DND-41 (cell line): ENCODE results near the gene TMEM214.

Source experiments
- CTCF ChIP-seq: IDR thresholded peaks from 2 replicates; pipeline ENCODE4 v1.5.1; 2012; ENCODE audit warnings: borderline replicate concordance, low read length, moderate library complexity, mild to moderate bottlenecking; ENCODE audit not compliant: poor library complexity, severe bottlenecking; ENCODE audit errors: extremely low read depth
- EZH2 ChIP-seq: IDR thresholded peaks from 3 replicates; pipeline ENCODE4 v1.6.1; 2012; ENCODE audit warnings: borderline replicate concordance, low read depth, mild to moderate bottlenecking, moderate library complexity, low read length, inconsistent platforms; ENCODE audit not compliant: severe bottlenecking

DNA sequence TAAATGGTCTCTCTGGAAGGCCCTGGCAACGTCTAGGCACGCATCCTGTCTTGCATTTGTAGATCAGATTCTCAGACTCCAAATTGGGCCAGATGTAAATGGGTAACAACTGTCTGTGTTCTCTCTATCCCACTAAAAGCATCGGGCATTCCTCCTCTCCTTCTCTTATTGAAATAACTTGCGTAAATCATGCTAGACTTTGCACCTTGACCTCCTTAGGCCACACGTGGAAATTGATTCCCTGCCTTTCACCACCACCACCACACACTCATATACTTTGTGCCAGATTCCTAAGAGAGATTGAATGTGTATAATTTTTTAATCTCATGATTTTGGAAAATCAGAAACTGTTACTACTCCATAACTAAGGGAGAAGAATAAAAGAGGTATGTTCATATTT lies 41.0 kb upstream of the TMEM214 start:
- TF ChIP-seq CTCF (no peak), EZH2 (no peak)
